Suppressor macrophage treated with lipopolysaccharide for 1 hour (primary cell): ENCODE measurements around the gene RAB11B.

Experiments used
- DNase-seq, 3 donors: peaks; one replicate each; pipeline ENCODE4 v3.0.0-alpha.2; 2020 to 2022

RAB11B gene

GRCh38 chr19:8441725-8442544 is 51.8 kb downstream of the RAB11B start:
- DNase-seq: no peak

GRCh38 chr19:8444140-8444676 is 54.0 kb downstream of the RAB11B start:
- DNase-seq: peak in 1 of 3 donors; percentile 5

- DNase-seq: peak; percentile 100
Measured at GRCh38 chr19:8444677-8445487, 54.7 kb downstream of the RAB11B start, which contains the start of gene HNRNPM. TSS of gene HNRNPM (plus strand) at chr19:8444975. CDS start at chr19:8444999, 24 bp downstream.

GRCh38 chr19:8445488-8446001 is 55.4 kb downstream of the RAB11B start:
- DNase-seq: peak; percentile 68 to 83 (median 71)

- peak; percentile 23 to 77 (median 56) for DNase-seq
Measured at GRCh38 chr19:8446061-8446709, 56.0 kb downstream of the RAB11B start.

- DNase-seq: no peak
Measured at GRCh38 chr19:8449830-8450229, 59.7 kb downstream of the RAB11B start.

- DNase-seq: no peak
Measured at GRCh38 chr19:8451377-8451776, 61.2 kb downstream of the RAB11B start.

GRCh38 chr19:8451885-8452284 is 61.7 kb downstream of the RAB11B start:
- DNase-seq: no peak

- DNase-seq: no peak
Measured at GRCh38 chr19:8452446-8453123, 62.4 kb downstream of the RAB11B start.

- DNase-seq: no peak
Measured at GRCh38 chr19:8453616-8454015, 63.5 kb downstream of the RAB11B start.
